CD4-positive, CD25-positive, alpha-beta regulatory T cell (primary cell): ENCODE results near the gene TLR4. TPM values are rescaled to one million over a fixed set of nuclear protein-coding genes. Genes with fewer than 3 reads are reported as not detected.
A peak's percentile ranks its signal among the peaks of the same experiment; 100 is the strongest.

Source experiments
- ATAC-seq, 2 donors: fragments of 150-1000 bp; cut with Tn5 transposase; one replicate each; pipeline ENCODE4 v1.10.0; 2021; ENCODE audit warnings: low read depth in 2 of 2, moderate number of reproducible peaks in 2 of 2, moderate library complexity in 1 of 2
- DNase-seq, 3 donors: peaks; one replicate each; pipeline versions ENCODE4 v3.0.0 to v3.0.0-alpha.2; 2012 to 2022; ENCODE audit warnings: mixed read lengths in 1 of 3
- H3K27ac ChIP-seq: one replicate; pipeline ENCODE4 v1.7.0; 2013; ENCODE audit warnings: mild to moderate bottlenecking, low read length; ENCODE audit not compliant: insufficient read depth, poor library complexity, severe bottlenecking
- H3K27me3 ChIP-seq: one replicate; pipeline ENCODE4 v1.7.0; 2013; ENCODE audit warnings: low read length; ENCODE audit not compliant: control insufficient read depth, insufficient read depth
- H3K36me3 ChIP-seq: one replicate; pipeline ENCODE4 v1.7.0; 2013; ENCODE audit warnings: mild to moderate bottlenecking, low read length, moderate library complexity; ENCODE audit not compliant: control insufficient read depth, insufficient read depth
- H3K4me1 ChIP-seq: 2 replicates; pipeline ENCODE4 v1.7.0; 2013; ENCODE audit warnings: mild to moderate bottlenecking, low read length; ENCODE audit not compliant: insufficient read depth, control insufficient read depth, poor library complexity, severe bottlenecking
- H3K4me3 ChIP-seq: one replicate; pipeline ENCODE4 v1.7.0; 2013; ENCODE audit warnings: low read depth, mild to moderate bottlenecking, low read length, moderate library complexity
- H3K9me3 ChIP-seq, 2 experiments: 1 replicate in 1 of 2; 2 replicates in 1 of 2; pipeline ENCODE4 v1.7.0; 2013; ENCODE audit warnings: low read length in 2 of 2, mild to moderate bottlenecking in 1 of 2, moderate library complexity in 1 of 2; ENCODE audit not compliant: control insufficient read depth in 2 of 2
- H3K27ac Mint-ChIP-seq, 3 donors: one replicate each; pipeline ENCODE4 v1.8.0; 2020 to 2022; ENCODE audit warnings: mild to moderate bottlenecking in 3 of 3, mixed read lengths in 3 of 3, moderate library complexity in 2 of 3
- H3K27me3 Mint-ChIP-seq: one replicate; pipeline ENCODE4 v1.8.0; 2022; ENCODE audit warnings: mild to moderate bottlenecking, mixed read lengths
- H3K36me3 Mint-ChIP-seq: one replicate; pipeline ENCODE4 v1.8.0; 2020; ENCODE audit warnings: mixed read lengths
- H3K4me1 Mint-ChIP-seq, 4 donors: one replicate each; pipeline ENCODE4 v1.8.0; 2020 to 2022; ENCODE audit warnings: mixed read lengths in 4 of 4, mild to moderate bottlenecking in 1 of 4
- H3K4me3 Mint-ChIP-seq, 4 donors: one replicate each; pipeline ENCODE4 v1.8.0; 2020 to 2022; ENCODE audit warnings: mild to moderate bottlenecking in 4 of 4, mixed read lengths in 4 of 4, moderate library complexity in 3 of 4
- H3K9me3 Mint-ChIP-seq, 7 donors: one replicate each; pipeline ENCODE4 v1.8.0; 2020 to 2022; ENCODE audit warnings: mixed read lengths in 7 of 7, mild to moderate bottlenecking in 3 of 7, moderate library complexity in 2 of 7
- polyA plus RNA-seq, 4 donors: library from polyadenylated mRNA; unstranded; fragments of 300-500 nt; fragmentation: Illumina TruSeq; gene quantifications; one replicate each; pipeline ENCODE4 v1.2.3, GENCODE V29; 2021
- total RNA-seq: library from RNA; stranded (reverse); gene quantifications from one replicate; pipeline ENCODE4 v1.2.3, GENCODE V29; 2022

TLR4 gene
- total and polyA plus RNA-seq, 5 donors from 2014 or later, result 0.07 to 0.13 TPM; not detected in 3

DNA sequence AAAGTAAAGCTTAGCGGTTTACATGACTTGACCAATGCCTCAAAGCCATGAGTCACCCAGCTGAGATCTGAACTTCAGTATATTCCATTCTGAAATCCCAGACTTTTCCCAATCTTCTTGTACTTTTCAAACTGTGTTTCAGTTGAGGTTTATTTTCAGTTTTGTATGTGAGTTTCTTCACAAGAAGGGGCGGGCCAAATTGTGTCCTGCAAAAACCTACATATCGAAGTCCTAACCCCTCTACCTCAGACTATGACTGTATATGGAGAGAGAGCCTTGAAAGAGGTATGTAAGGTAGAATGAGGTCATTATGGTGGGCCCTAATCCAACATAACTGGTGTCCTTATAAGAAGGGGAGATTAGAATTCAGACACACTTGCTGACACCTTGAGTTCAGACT, 666 bp upstream of the TLR4 start:
- no peaks in the 10 kb centered on the region for H3K4me1 ChIP-seq
- no peaks in the 10 kb centered on the region for H3K36me3 Mint-ChIP-seq
- no peak for ATAC-seq
- H3K4me1 Mint-ChIP-seq, result no peaks in the 10 kb centered on the region
- no peak overlapping the region for H3K4me3 Mint-ChIP-seq
- H3K27me3 Mint-ChIP-seq, result no peaks in the 10 kb centered on the region
- H3K27ac Mint-ChIP-seq, result no peak overlapping the region
- no peak for DNase-seq
- no peak overlapping the region for H3K4me3 ChIP-seq
- H3K27ac ChIP-seq, result no peak overlapping the region
- no peaks in the 10 kb centered on the region for H3K36me3 ChIP-seq
- no peaks in the 10 kb centered on the region for H3K27me3 ChIP-seq
- H3K9me3 Mint-ChIP-seq, result peaks cover 0 to 12% (median 0%) of the 10 kb centered on the region in 7 donors
- no peaks in the 10 kb centered on the region for H3K9me3 ChIP-seq

DNA sequence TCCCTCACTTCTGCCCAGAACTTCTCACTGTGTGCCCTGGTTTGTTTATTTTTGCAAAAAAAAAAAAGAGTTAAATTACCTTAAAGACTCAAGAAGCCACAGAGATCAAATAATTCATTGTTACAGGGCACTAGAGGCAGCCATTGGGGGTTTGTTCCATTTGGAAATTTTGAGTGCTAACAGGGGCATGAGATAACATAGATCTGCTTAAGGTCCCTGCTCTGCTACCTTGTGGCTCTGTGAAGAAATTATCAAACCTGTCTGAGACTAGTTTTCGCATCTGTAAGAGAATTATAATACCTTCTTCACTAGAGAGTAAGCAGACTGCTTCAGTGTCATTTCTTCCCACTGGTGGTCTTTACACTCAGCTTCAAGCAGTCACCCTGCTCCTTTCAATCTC, 394 bp downstream of the TLR4 start:
- Histone ChIP-seq H3K4me1 (no peaks in the 10 kb centered on the region), H3K27ac (no peak overlapping the region), H3K4me3 (no peak overlapping the region), H3K27me3 (no peaks in the 10 kb centered on the region), H3K36me3 (no peaks in the 10 kb centered on the region), H3K9me3 (no peaks in the 10 kb centered on the region)
- Mint-ChIP-seq H3K27ac (no peak overlapping the region), H3K4me1 (no peaks in the 10 kb centered on the region), H3K4me3 (no peak overlapping the region), H3K36me3 (no peaks in the 10 kb centered on the region), H3K9me3 (peaks cover 0 to 11% (median 0%) of the 10 kb centered on the region in 7 donors), H3K27me3 (no peaks in the 10 kb centered on the region)
- DNase-seq (no peak), ATAC-seq (no peak)

DNA sequence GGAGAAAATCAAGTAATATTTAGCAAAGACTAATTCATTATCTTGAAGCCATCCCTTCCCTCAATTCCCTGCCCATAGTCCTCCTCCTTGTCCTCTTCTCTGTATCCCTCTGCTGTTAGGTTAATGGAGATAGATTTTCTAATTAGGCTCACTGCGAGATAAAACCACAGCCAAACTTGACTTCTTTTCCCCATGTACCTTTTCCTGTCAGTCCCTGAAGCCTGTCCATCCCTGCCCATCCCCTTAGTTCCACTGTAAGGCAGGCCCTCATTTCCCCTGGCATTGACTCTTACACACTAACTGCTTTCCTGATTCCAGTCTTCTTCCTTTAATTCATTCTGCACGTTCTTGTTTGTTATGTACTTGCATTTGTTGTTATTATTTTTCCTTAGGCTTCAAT, 1.2 kb downstream of the TLR4 start:
- Histone ChIP-seq H3K4me1 (no peaks in the 10 kb centered on the region), H3K4me3 (no peak overlapping the region), H3K36me3 (no peaks in the 10 kb centered on the region), H3K27ac (no peak overlapping the region), H3K9me3 (no peaks in the 10 kb centered on the region), H3K27me3 (no peaks in the 10 kb centered on the region)
- H3K4me1 Mint-ChIP-seq, result no peaks in the 10 kb centered on the region
- peaks cover 0 to 10% (median 0%) of the 10 kb centered on the region in 7 donors for H3K9me3 Mint-ChIP-seq
- no peak overlapping the region for H3K27ac Mint-ChIP-seq
- DNase-seq, result no peak
- no peaks in the 10 kb centered on the region for H3K36me3 Mint-ChIP-seq
- H3K27me3 Mint-ChIP-seq, result no peaks in the 10 kb centered on the region
- no peak for ATAC-seq
- H3K4me3 Mint-ChIP-seq, result no peak overlapping the region

DNA sequence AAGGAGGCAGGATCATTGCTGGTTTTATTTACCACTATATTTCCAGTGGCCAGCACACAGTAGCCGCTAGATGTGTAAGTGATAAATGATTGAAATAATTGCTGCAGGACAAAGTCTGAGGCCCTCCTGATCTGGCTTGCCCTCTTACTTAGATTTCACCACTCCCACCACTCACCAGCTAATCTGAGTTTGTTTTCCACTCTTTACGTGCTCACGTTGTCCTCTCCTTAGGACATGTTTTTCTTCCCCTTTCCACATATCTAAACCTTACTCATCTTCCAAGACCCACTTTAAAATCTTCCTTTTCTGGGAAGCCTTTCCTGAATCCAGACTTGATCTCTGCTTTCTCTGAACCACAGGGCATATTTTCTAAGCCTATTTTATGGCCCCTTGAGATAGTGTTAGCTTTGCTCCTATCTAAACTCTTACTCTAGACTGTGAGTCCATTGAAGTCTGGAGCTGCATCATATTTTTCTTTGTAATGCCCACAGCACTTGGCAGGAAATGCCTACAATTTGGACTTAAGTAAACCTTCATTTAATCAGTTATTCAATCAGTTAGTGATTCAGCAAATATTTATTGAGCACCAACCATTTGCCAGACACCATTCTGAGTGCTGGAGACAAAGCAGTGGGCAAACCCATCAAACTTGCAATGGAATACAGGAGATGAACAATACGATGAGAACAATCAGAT, 2.4 kb downstream of the TLR4 start:
- no peaks in the 10 kb centered on the region for H3K27me3 ChIP-seq
- ATAC-seq, result no peak
- no peaks in the 10 kb centered on the region for H3K4me1 Mint-ChIP-seq
- H3K27ac ChIP-seq, result no peak overlapping the region
- no peaks in the 10 kb centered on the region for H3K27me3 Mint-ChIP-seq
- no peak overlapping the region for H3K4me3 ChIP-seq
- peaks cover 0 to 5% (median 0%) of the 10 kb centered on the region in 7 donors for H3K9me3 Mint-ChIP-seq
- H3K9me3 ChIP-seq, result no peaks in the 10 kb centered on the region
- H3K4me1 ChIP-seq, result no peaks in the 10 kb centered on the region
- peak overlapping the region in 1 of 3 donors; percentile 82 for H3K27ac Mint-ChIP-seq
- H3K36me3 Mint-ChIP-seq, result no peaks in the 10 kb centered on the region
- DNase-seq, result no peak
- H3K4me3 Mint-ChIP-seq, result no peak overlapping the region
- no peaks in the 10 kb centered on the region for H3K36me3 ChIP-seq

DNA sequence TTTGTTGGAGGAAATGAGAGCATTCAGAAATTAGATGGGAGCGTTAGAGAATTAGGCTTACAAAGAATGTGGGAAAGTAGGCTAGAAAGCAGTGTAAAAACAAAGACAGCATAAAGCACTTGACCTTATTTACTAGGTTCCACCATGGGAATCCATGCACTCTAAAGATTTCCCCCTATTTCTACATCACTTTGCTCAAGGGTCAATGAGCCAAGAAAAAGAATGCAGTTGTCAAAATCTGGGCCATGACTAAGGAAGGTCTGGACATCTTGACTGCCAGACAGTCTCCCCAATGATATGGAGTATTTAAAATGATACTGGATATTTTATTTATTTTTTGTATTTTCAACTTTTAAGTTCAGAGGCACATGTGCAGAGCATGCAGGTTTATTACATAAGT, 3.4 kb downstream of the TLR4 start:
- DNase-seq (no peak), ATAC-seq (no peak)
- no peaks in the 10 kb centered on the region for H3K4me1 Mint-ChIP-seq
- H3K9me3 Mint-ChIP-seq, result peaks cover 0 to 4% (median 0%) of the 10 kb centered on the region in 7 donors
- Histone ChIP-seq H3K27ac (no peak overlapping the region), H3K9me3 (no peaks in the 10 kb centered on the region), H3K36me3 (no peaks in the 10 kb centered on the region), H3K27me3 (no peaks in the 10 kb centered on the region), H3K4me3 (no peak overlapping the region), H3K4me1 (no peaks in the 10 kb centered on the region)
- H3K36me3 Mint-ChIP-seq, result no peaks in the 10 kb centered on the region
- no peaks in the 10 kb centered on the region for H3K27me3 Mint-ChIP-seq
- no peak overlapping the region for H3K27ac Mint-ChIP-seq
- H3K4me3 Mint-ChIP-seq, result no peak overlapping the region

DNA sequence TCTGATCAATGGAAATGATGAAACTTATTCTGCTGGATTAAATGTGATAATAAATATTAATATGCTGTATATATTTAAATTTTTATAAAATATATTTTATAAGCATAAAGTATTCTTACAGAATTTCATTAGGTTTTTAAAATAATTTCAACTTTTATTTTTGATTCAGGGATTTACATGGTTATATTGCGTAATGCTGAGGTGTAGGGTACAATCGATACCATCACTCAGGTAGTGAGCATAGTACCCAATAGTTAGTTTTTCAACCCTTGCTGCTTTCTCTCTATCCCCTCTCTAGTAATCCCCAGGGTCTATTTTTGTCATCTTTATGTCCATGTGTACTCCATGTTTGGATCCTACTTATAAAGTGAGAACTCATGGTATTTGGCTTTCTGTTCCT, 5.7 kb downstream of the TLR4 start:
- H3K36me3 Mint-ChIP-seq, result no peaks in the 10 kb centered on the region
- H3K27ac ChIP-seq, result no peak overlapping the region

DNA sequence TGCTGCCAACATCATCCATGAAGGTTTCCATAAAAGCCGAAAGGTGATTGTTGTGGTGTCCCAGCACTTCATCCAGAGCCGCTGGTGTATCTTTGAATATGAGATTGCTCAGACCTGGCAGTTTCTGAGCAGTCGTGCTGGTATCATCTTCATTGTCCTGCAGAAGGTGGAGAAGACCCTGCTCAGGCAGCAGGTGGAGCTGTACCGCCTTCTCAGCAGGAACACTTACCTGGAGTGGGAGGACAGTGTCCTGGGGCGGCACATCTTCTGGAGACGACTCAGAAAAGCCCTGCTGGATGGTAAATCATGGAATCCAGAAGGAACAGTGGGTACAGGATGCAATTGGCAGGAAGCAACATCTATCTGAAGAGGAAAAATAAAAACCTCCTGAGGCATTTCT, 10.1 kb downstream of the TLR4 start:
- Mint-ChIP-seq H3K4me1 (peaks cover 0 to 3% (median 0%) of the 10 kb centered on the region in 4 donors), H3K9me3 (peaks cover 0 to 3% (median 0%) of the 10 kb centered on the region in 7 donors)

More for the DNA sequence above, 5.7 kb downstream of the TLR4 start:
- Mint-ChIP-seq H3K4me1 (no peaks in the 10 kb centered on the region), H3K27me3 (no peaks in the 10 kb centered on the region), H3K4me3 (no peak overlapping the region), H3K27ac (no peak overlapping the region), H3K9me3 (peaks cover 0 to 4% (median 0%) of the 10 kb centered on the region in 7 donors)
- ATAC-seq, result no peak
- Histone ChIP-seq H3K4me3 (no peak overlapping the region), H3K4me1 (no peaks in the 10 kb centered on the region), H3K9me3 (no peaks in the 10 kb centered on the region), H3K27me3 (no peaks in the 10 kb centered on the region), H3K36me3 (no peaks in the 10 kb centered on the region)
- no peak for DNase-seq

DNA sequence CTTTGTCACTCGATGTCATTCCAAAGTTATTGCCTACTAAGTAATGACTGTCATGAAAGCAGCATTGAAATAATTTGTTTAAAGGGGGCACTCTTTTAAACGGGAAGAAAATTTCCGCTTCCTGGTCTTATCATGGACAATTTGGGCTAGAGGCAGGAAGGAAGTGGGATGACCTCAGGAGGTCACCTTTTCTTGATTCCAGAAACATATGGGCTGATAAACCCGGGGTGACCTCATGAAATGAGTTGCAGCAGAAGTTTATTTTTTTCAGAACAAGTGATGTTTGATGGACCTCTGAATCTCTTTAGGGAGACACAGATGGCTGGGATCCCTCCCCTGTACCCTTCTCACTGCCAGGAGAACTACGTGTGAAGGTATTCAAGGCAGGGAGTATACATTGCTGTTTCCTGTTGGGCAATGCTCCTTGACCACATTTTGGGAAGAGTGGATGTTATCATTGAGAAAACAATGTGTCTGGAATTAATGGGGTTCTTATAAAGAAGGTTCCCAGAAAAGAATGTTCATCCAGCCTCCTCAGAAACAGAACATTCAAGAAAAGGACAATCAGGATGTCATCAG, 11.3 kb downstream of the TLR4 start:
- H3K4me1 ChIP-seq, result no peaks in the 10 kb centered on the region
- H3K4me3 ChIP-seq, result no peak overlapping the region
- no peaks in the 10 kb centered on the region for H3K36me3 ChIP-seq
- Mint-ChIP-seq H3K36me3 (no peaks in the 10 kb centered on the region), H3K9me3 (peaks cover 0 to 3% (median 0%) of the 10 kb centered on the region in 7 donors), H3K4me1 (peaks cover 0 to 3% (median 0%) of the 10 kb centered on the region in 4 donors), H3K4me3 (no peak overlapping the region), H3K27me3 (no peaks in the 10 kb centered on the region), H3K27ac (no peak overlapping the region)
- H3K9me3 ChIP-seq, result no peaks in the 10 kb centered on the region
- no peak for DNase-seq
- ATAC-seq, result no peak
- no peaks in the 10 kb centered on the region for H3K27me3 ChIP-seq
- H3K27ac ChIP-seq, result no peak overlapping the region

More for the DNA sequence above, 10.1 kb downstream of the TLR4 start:
- Histone ChIP-seq H3K4me1 (no peaks in the 10 kb centered on the region), H3K27ac (no peak overlapping the region), H3K4me3 (no peak overlapping the region), H3K9me3 (no peaks in the 10 kb centered on the region), H3K36me3 (no peaks in the 10 kb centered on the region), H3K27me3 (no peaks in the 10 kb centered on the region)
- H3K27me3 Mint-ChIP-seq, result no peaks in the 10 kb centered on the region
- H3K36me3 Mint-ChIP-seq, result no peaks in the 10 kb centered on the region
- H3K4me3 Mint-ChIP-seq, result no peak overlapping the region
- ATAC-seq (no peak), DNase-seq (peak in 1 of 3 donors; percentile 14)
- H3K27ac Mint-ChIP-seq, result no peak overlapping the region
